HepG2 (cell line): ENCODE measurements around the gene MEIS1. TPM values are rescaled to one million over a fixed set of nuclear protein-coding genes. Genes with fewer than 3 reads are reported as not detected.

Experiments used
- ELF3 ChIP-seq: IDR thresholded peaks from 2 replicates; pipeline ENCODE4 v1.6.1; 2016; ENCODE audit warnings: missing genetic modification reagents, missing compliant biosample characterization
- SALL1 ChIP-seq: sonication (generic); formaldehyde crosslinking; IDR thresholded peaks from 2 replicates; pipeline ENCODE4 v1.8.0; 2022; ENCODE audit warnings: mild to moderate bottlenecking, missing genetic modification reagents
- SETDB1 ChIP-seq: sonication (generic); formaldehyde crosslinking; IDR thresholded peaks from 2 replicates; pipeline ENCODE4 v1.5.1; 2020; ENCODE audit warnings: missing genetic modification reagents, mild to moderate bottlenecking, borderline replicate concordance
- SP1 ChIP-seq, 2 experiments: fragments of 450-650 bp in 1 of 2; sonication (generic) in 1 of 2; formaldehyde crosslinking in 1 of 2; IDR thresholded peaks; 2 replicates each; pipeline versions ENCODE4 v1.4.0 to v1.6.1; 2016 to 2020; ENCODE audit warnings: missing genetic modification reagents in 1 of 2
- TOPORS ChIP-seq: sonication (generic); formaldehyde crosslinking; IDR thresholded peaks from 2 replicates; pipeline ENCODE4 v1.8.0; 2023; ENCODE audit warnings: mild to moderate bottlenecking, missing genetic modification reagents
- TSC22D2 ChIP-seq: sonication (generic); formaldehyde crosslinking; IDR thresholded peaks from 2 replicates; pipeline ENCODE4 v1.5.1; 2020; ENCODE audit warnings: missing genetic modification reagents, mild to moderate bottlenecking, borderline replicate concordance
- ZFP62 ChIP-seq: sonication (generic); formaldehyde crosslinking; IDR thresholded peaks from 2 replicates; pipeline ENCODE4 v1.4.0; 2020; ENCODE audit warnings: missing genetic modification reagents
- ZNF430 ChIP-seq: sonication (generic); formaldehyde crosslinking; IDR thresholded peaks from 2 replicates; pipeline ENCODE4 v1.9.0; 2021; ENCODE audit warnings: mild to moderate bottlenecking, missing genetic modification reagents
- ZNF562 ChIP-seq: sonication (generic); formaldehyde crosslinking; IDR thresholded peaks from 2 replicates; pipeline ENCODE4 v1.8.0; 2022; ENCODE audit warnings: missing genetic modification reagents, borderline replicate concordance
- ZNF710 ChIP-seq: sonication (generic); formaldehyde crosslinking; IDR thresholded peaks from 2 replicates; pipeline ENCODE4 v1.5.0; 2020; ENCODE audit warnings: mild to moderate bottlenecking, missing genetic modification reagents, borderline replicate concordance
- ZNF768 ChIP-seq: sonication (generic); formaldehyde crosslinking; IDR thresholded peaks from 2 replicates; pipeline ENCODE4 v1.4.0; 2020; ENCODE audit warnings: missing genetic modification reagents
- ZNF841 ChIP-seq: sonication (generic); formaldehyde crosslinking; IDR thresholded peaks from 2 replicates; pipeline ENCODE4 v1.8.1; 2023; ENCODE audit warnings: missing genetic modification reagents, borderline replicate concordance
- ZNF891 ChIP-seq: sonication (generic); formaldehyde crosslinking; IDR thresholded peaks from 2 replicates; pipeline ENCODE4 v1.5.0; 2020; ENCODE audit warnings: mild to moderate bottlenecking, missing genetic modification reagents
- polyA plus RNA-seq, 8 experiments: library from polyadenylated mRNA; depleted of rRNA in 3 of 8; stranded (reverse) in 7 of 8; unstranded in 1 of 8; fragments of >200 nt; fragmentation: Illumina TruSeq in 4 of 8; extraction: Trizol in 4 of 8; gene quantifications; 2 replicates each; pipeline versions ENCODE4 v1.2.1 to v1.2.3, GENCODE V29; 2011 to 2016; ENCODE audit warnings: low read depth in 4 of 8, missing spikeins in 1 of 8, mixed read lengths in 1 of 8; ENCODE audit not compliant: insufficient read depth in 1 of 8
- total RNA-seq, 5 experiments: library from RNA; depleted of rRNA; stranded (reverse); fragments of >200 nt; fragmentation: Illumina TruSeq; extraction: Trizol; gene quantifications; 2 replicates each; pipeline ENCODE4 v1.2.3, GENCODE V29; 2016; ENCODE audit warnings: low read depth in 1 of 5
- TF ChIP-seq, protein P1 (sequence below): sonication (generic); formaldehyde crosslinking; IDR thresholded peaks from 2 replicates; pipeline ENCODE4 v1.4.0; 2020; ENCODE audit warnings: low read depth, missing genetic modification reagents
- TF ChIP-seq, protein P2 (sequence below): sonication (generic); formaldehyde crosslinking; IDR thresholded peaks from 2 replicates; pipeline ENCODE4 v1.8.1; 2023; ENCODE audit warnings: mild to moderate bottlenecking, missing genetic modification reagents
- TF ChIP-seq, protein P3 (sequence below): IDR thresholded peaks from 2 replicates; pipeline ENCODE4 v1.6.1; 2016; ENCODE audit warnings: mild to moderate bottlenecking, missing biosample characterization, missing genetic modification reagents
- TF ChIP-seq, protein P4 (sequence below): sonication (generic); formaldehyde crosslinking; IDR thresholded peaks from 2 replicates; pipeline ENCODE4 v1.8.0; 2022; ENCODE audit warnings: mild to moderate bottlenecking, missing genetic modification reagents, borderline replicate concordance

The MEIS1 gene
- total and polyA plus RNA-seq, 2 of the 13 experiments (the other 11 are each of a cell fraction or from before 2014, with no cell fraction given): 3.8 to 6.0 TPM

GRCh38 chr2:66434679-66435548 lies at the start of gene MEIS1 (continued):
- peak; percentile 62 for TF ChIP-seq ZNF768 (CRISPR knock-in tag)
- TF ChIP-seq, protein P1, sequence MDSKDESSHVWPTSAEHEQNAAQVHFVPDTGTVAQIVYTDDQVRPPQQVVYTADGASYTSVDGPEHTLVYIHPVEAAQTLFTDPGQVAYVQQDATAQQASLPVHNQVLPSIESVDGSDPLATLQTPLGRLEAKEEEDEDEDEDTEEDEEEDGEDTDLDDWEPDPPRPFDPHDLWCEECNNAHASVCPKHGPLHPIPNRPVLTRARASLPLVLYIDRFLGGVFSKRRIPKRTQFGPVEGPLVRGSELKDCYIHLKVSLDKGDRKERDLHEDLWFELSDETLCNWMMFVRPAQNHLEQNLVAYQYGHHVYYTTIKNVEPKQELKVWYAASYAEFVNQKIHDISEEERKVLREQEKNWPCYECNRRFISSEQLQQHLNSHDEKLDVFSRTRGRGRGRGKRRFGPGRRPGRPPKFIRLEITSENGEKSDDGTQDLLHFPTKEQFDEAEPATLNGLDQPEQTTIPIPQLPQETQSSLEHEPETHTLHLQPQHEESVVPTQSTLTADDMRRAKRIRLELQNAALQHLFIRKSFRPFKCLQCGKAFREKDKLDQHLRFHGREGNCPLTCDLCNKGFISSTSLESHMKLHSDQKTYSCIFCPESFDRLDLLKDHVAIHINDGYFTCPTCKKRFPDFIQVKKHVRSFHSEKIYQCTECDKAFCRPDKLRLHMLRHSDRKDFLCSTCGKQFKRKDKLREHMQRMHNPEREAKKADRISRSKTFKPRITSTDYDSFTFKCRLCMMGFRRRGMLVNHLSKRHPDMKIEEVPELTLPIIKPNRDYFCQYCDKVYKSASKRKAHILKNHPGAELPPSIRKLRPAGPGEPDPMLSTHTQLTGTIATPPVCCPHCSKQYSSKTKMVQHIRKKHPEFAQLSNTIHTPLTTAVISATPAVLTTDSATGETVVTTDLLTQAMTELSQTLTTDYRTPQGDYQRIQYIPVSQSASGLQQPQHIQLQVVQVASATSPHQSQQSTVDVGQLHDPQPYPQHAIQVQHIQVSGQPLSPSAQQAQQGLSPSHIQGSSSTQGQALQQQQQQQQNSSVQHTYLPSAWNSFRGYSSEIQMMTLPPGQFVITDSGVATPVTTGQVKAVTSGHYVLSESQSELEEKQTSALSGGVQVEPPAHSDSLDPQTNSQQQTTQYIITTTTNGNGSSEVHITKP: peak; percentile 100
- TF ChIP-seq SALL1 (CRISPR knock-in tag): peak; percentile 96
- peak; percentile 87; the same call in 1 of the 2 replicates for TF ChIP-seq ZNF710 (CRISPR knock-in tag)
- TF ChIP-seq SP1 (IDR thresholded peaks at IDR 0.05): no peak
- peak; percentile 69; the same call in 1 of the 2 replicates for TF ChIP-seq SP1 (CRISPR knock-in tag; IDR thresholded peaks at IDR 0.05)
- TF ChIP-seq SETDB1 (CRISPR knock-in tag): no peak
- TF ChIP-seq, protein P2, sequence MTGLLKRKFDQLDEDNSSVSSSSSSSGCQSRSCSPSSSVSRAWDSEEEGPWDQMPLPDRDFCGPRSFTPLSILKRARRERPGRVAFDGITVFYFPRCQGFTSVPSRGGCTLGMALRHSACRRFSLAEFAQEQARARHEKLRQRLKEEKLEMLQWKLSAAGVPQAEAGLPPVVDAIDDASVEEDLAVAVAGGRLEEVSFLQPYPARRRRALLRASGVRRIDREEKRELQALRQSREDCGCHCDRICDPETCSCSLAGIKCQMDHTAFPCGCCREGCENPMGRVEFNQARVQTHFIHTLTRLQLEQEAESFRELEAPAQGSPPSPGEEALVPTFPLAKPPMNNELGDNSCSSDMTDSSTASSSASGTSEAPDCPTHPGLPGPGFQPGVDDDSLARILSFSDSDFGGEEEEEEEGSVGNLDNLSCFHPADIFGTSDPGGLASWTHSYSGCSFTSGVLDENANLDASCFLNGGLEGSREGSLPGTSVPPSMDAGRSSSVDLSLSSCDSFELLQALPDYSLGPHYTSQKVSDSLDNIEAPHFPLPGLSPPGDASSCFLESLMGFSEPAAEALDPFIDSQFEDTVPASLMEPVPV (CRISPR knock-in tag): peak; percentile 90
- TF ChIP-seq, protein P3, sequence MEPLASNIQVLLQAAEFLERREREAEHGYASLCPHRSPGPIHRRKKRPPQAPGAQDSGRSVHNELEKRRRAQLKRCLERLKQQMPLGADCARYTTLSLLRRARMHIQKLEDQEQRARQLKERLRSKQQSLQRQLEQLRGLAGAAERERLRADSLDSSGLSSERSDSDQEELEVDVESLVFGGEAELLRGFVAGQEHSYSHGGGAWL (CRISPR knock-in tag): peak; percentile 68; the same call in 1 of the 2 replicates
- peak; percentile 92; the same call in 1 of the 2 replicates for TF ChIP-seq TOPORS (CRISPR knock-in tag)
- TF ChIP-seq, protein P4, sequence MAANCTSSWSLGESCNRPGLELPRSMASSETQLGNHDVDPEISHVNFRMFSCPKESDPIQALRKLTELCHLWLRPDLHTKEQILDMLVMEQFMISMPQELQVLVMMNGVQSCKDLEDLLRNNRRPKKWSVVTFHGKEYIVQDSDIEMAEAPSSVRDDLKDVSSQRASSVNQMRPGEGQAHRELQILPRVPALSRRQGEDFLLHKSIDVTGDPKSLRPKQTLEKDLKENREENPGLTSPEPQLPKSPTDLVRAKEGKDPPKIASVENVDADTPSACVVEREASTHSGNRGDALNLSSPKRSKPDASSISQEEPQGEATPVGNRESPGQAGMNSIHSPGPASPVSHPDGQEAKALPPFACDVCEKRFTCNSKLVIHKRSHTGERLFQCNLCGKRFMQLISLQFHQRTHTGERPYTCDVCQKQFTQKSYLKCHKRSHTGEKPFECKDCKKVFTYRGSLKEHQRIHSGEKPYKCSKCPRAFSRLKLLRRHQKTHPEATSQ (CRISPR knock-in tag): peak; percentile 90; the same call in 1 of the 2 replicates
- TF ChIP-seq ELF3 (CRISPR knock-in tag): peak; percentile 99
- no peak for TF ChIP-seq ZNF562
- peak; percentile 37; the same call in 1 of the 2 replicates for TF ChIP-seq ZNF891 (CRISPR knock-in tag)
- TF ChIP-seq ZNF841 (CRISPR knock-in tag): peak; percentile 71; the same call in 1 of the 2 replicates
- TF ChIP-seq TSC22D2 (CRISPR knock-in tag): peak; percentile 95; the same call in 1 of the 2 replicates
- TF ChIP-seq ZNF430 (CRISPR knock-in tag): peak; percentile 93; the same call in 1 of the 2 replicates
- no peak for TF ChIP-seq ZFP62
